Stimulated activated CD4-positive, alpha-beta T cell treated with anti-CD3 and anti-CD28 coated beads, Interleukin-2, amount 100 ng/mL, for 48 hours (primary cell): ENCODE results near the gene PNRC2.

Source experiments
- DNase-seq, 2 donors: peaks; one replicate each; pipeline ENCODE4 v3.0.0-alpha.2; 2020

The PNRC2 gene, protein sequence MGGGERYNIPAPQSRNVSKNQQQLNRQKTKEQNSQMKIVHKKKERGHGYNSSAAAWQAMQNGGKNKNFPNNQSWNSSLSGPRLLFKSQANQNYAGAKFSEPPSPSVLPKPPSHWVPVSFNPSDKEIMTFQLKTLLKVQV

DNA sequence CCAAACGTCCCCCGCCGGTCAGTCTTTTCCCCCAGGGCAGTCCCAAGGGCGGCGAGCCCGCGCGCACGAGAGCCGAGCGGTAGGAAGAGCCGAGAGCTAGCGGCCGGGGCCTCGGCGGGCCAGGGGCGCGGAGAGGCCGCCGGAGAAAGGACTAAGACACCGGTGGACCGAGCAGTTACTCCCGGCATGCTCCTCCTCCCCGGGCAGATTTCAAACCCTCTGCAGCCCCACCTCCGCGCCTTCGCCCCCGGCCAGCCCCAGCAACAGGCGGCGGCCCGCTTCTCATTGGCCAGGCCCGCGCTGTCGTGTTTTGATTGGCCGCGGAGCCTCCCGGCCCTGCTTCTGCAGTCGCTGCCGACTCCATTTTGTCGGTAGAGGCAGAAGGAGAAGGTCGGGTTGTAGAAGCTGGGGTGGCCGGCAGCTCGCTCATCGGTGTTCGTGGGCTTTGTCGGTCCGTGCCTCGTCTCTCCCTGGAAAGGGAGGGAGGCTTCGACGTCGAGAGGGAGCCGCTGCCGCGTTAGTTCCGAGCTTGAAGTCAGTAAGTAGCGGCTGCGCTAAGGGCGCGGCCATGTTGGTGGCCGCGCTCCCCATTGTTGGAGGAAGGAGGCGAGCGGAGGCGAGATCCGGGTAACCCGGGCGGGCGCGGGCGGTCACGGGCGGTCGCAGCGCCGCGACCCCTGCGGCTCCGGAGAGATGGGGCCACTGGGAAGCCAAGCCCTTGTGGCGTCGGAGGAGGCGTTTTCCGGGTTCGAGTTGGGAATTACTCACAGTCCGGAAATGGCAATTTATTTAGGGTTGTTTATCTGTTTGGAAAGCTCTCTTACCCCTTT is at the start of gene PNRC2:
TSS of gene PNRC2 (plus strand) at position 368 of the 830 bp plus-strand sequence. CDS start 1,630 bp downstream, outside the sequence.
- peak; percentile 91 to 96 for DNase-seq

DNA sequence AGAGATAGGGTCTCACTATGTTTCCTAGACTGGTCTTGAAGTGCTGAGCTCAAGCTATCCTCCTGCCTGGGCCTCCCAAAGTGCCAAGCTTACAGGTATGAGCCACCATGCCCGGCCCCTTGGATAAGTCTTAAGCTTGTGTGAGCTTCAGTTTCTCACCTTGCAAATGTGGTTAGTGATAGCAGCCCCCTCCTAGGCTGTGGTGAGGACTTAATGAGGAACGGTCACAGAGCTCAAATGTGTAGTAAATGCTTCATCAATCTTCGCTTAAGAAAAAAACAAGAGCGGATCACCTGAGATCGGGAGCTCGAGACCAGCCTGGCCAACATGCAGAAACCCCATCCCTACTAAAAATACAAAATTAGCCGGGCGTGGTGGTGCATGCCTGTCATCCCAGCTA is 49.5 kb upstream of the PNRC2 start:
- DNase-seq = no peak

DNA sequence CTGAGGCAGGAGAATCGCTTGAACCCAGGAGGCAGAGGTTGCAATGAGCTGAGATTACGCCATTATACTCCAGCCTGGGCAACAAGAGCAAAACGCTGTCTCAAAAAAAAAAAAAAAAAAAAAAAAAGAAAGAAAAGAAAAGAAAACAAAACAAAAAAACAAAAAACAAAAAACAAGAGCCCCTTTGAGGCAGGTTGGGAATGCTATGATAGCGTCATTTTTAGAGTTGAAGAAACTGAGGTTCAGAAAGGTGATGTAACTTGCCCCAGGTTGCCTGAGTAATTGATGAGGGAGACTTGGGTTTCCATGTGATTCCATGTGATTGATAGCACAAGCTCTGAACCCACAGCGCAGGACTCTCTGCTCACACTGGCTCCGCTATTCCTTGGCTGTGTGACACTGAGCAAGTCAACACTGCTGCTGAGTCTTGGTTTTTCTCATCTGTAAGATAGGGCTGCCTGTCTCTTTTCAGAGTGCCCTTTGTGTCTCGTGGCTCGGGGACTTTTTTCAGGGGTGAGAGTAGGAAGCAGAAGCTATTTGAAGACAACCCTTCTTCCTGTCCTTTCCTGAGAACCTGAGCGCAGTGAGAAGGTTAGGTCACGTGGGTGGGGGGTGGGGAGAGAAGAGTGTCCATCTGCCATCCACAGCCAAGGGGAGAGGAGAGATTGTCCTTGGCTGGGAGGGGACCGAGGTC is 48.9 kb upstream of the PNRC2 start:
- DNase-seq = no peak

DNA sequence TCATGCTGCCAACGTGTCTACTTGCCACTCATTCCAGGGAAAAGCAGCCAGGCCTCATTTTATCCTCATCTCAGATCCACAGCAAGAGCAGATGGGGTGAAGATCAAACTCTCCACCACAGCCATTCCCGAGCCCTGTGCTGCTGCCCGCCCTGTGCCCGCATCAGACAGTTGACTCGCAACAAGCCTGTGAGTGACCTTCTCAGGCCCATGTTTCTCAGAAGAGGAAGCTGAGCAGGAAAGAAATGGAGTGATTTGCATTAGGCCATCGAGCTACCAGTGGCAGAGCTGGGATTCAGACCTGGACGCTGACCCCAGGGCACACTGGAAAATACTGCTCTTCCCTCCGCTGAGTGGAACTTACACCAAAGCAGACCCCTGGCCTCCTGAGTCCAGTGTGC is 47.7 kb upstream of the PNRC2 start:
- no peak for DNase-seq

DNA sequence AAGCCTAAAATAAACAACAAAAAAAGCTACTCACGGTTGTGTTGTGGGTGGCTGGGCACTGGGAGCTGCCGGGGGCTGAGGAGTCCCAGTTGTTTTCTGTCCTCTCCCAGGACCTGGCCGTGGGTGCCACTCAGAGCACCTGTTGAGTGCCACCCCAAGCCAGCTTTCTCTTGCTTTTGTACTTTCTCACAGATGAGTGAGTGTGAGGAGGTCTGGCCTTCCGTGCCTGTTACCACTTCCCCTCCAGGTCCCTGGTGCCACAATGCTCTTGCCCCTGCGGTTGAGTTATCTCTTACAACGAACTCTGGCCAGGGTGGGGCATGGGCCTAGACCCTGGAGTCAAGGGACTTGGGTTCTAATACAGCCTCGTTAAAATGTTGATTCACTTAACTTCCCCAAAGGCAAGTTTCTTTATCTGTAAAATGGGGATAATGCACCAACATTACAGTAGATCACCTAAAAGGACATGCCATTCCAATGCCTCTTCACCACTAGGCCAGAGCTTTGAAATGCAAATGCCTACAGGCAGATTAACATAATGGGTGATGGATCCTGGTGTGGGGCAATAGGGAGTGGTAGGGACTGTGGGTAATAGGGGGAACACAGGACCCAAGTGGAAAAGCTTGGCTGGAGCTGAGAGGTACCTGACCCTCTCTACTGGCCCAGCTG is 46.3 kb upstream of the PNRC2 start, which contains the start of gene CNR2:
TSS of gene CNR2 (minus strand) at position 151 of the 669 bp plus-strand sequence. CDS start 37,745 bp downstream, outside the sequence.
- no peak for DNase-seq

DNA sequence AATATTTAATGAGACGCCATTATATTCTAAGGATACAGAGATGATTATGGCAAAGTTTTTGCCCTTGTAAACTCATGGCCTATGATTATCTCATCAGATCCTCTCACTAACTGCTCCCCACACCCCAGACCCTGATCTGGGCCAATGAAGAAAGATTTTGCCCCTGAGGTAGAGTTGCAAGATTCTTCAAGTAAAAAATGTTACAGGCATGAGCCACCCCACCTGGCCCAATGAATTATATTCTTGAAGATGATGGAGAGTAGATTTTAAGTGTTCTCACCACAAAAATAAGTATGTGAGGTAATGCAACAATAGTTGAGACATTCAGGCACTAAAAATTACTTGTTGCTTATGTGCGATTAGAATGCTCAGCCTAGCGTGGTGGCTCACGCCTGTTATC is 44.7 kb upstream of the PNRC2 start:
- no peak for DNase-seq

DNA sequence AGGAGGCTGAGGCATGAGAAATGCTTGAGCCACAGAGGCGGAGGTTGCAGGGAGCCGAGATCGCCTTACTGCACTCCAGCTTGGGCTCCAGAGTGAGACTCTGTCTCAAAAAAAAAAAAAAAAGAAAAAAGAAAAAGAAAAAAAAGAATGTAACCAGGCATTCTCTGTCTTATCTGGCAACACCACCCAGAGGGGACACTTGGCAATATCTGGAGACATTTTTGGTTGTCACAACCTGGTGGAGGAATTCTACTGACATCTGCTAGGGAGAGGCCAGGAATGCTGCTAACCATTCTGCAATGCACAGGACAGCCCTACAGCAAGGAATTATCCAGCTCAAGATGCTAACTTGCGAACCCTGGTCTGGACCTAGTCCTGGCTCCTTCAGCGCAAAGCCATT is 44.2 kb upstream of the PNRC2 start:
- DNase-seq = no peak

DNA sequence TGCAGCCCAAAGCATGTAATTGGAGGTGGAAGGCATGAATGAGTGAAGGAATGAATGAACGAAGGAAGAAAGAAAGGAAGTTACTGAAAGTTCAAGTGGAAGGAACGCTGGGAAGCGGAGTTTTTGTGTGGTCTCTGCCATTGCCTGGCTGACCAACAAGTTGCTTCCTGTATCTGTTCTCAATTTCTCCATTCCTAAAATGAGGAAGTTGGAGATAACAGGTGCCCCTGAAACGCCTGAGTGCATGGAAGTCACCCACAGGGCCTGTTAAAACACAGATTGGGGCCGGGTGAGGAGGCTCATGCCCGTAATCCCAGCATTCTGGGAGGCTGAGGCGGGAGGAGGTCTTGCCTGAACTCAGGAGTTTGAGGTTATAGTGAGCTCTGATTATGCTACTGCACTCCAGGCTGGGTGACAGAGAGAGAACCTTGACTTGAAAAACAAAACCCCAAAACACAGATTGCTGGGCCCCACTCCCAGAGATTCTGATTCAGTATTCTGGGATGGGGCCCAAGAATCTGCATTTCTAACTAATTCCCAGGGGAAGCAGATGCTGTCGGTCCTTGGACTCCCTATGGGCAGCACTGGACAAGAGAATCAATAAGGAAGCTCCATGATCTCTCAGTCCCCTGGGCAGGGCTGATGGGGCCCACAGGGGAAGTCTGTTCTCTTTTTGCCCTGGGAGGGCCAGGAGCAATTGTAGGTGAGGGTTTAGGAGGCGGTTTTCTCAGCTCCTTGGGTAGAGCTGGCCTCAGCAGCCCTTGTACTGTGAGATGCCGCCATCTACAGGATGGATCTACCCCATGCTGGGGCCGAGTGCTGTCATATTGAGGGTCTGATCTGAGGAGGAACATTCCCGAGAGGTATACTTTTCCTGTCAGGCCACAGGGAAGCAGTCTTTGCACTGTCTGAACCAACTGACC is 43.2 kb upstream of the PNRC2 start:
- DNase-seq = peak; percentile 27 to 34

DNA sequence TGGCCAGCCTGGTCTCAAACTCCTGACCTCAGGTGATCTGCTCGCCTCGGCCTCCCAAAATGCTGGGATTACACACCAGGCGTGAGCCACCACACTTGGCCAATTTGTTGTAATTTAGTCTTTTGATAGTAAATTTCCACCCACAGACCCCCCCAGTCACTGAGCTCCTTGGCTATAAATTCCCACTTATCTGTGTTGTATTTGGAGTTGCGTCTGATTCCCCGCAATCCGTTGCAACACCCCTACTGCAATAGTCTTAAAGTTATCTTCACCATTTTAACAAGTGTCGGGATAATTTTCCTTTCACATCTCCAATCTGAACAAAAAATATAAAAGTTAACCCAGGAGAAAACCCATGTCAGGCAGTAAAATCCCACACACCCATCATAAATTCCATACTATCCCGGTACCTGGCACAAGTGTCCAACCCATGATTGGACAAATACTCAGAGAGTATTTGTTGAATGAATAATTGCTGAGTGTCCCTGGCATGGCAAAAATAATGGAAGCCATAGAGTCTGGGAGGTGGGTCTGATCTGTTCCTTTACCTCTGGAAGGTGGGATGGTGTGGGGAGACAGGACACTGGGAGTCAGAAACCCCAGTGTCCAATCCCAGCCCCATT is 37.2 kb upstream of the PNRC2 start:
- DNase-seq = no peak

DNA sequence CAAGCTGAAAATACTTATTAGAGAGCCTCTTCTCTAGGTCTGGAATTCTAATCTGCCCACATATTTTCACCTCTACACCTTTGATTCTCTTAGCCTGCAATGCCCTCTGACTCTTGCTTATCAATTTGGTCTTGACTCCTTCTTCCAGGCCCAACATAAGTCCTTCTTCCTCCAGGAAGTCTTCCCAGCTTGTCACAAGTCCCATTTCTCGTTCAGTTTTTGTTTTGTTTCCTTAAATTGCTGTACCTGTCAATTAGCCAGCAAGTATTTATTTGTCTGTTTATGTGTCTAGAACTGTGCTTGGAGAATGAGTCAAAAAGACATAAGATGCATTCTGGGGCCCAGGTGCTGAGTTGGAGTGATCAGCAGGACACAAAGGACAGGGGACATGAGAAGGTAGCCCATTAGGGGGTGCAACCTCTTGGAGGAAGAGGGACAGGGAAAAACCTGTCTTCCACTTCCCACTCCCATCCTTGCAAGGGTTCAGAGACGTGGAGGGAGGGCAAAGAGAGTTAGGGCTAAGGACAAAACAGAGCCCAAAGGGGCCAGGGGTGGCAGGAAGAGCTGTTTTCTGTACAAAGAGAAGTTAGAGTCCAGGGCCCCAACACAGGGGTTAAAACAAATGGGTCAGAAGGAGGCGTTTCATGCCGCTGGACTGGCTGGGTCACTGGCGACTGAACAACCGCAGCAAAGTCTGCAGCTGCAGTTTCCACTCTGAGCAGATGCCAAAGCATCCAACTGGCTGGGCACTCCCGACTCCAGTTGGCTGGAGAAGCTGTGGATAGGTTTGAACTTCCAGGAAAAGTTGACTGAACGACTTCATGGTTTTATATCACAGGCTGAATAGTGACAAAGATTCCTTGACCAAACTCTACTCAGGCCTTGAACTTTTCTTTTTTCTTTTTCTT is 35.8 kb upstream of the PNRC2 start:
- no peak for DNase-seq

DNA sequence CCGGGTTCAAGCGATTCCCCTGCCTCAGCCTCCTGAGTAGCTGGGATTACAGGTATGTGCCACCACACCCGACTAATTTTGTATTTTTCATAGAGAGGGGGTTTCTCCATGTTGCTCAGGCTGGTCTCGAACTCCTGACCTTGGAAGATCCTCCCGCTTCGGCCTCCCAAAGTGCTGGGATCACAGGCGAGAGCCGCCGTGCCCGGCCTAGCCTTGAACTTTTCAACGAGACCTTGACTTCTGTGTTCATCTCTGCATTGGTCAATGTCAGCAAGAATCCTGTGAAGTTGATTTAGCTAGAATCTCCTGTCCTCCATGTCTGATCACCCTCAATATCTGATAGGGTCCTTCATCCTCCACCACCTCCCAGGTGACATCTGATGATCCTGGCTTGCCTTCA is 35.0 kb upstream of the PNRC2 start:
- DNase-seq = no peak

DNA sequence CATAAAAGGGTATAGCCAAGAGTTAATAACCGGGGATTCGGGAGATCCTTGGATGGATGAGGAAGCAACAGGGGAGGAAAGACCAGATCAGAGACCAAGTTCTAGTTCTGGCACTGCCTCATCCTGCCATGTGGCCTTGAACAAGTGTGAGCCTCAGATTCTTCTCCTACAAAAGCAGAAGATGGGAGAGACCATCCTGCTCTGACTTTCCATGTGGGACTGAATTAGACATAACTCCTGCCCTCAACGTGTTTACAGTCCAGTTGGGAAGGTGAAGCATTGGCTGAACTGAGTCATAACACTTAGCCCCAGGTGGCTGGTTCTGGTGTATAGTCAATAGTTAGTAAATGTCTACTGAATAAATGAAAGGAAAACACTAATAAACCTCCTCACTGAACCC is 34.3 kb upstream of the PNRC2 start:
- no peak for DNase-seq

DNA sequence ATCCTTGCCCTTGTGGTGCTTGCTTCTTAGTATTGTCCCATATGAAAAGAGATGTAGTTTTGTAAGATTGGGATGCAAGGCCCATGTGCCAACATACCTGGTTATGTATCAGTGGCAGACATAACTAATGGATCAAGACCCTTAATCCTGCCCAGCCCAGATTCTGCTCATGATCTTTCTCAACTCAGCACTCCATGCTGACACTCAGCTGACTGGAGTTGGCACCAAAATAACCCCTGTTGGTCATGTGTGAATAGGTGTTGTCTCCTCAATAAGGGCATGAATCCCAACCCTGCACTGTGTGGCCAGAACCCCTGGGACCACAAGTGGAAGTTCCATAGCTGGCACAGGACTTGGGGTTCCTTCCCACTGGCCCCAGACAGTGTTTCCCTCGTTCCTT is 32.5 kb upstream of the PNRC2 start:
- DNase-seq = no peak

DNA sequence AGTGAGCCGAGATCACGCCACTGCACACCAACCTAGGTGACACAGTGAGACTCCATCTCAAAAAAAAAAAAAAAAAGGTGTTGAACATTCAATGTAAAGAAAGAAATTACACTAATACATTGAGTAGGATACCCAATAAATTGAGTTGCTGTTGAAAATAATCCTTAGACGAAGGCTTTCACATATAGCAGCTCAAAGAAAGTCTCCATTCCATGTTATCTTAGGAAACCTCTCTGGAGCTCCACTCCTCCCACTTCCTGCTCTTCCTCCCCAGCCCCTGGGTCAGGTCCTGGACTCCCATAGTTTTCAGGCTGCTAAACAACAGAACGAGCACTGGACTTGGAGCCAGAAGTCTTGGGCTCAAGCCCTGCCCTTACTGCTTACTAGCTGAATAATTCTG is 30.8 kb upstream of the PNRC2 start:
- no peak for DNase-seq

DNA sequence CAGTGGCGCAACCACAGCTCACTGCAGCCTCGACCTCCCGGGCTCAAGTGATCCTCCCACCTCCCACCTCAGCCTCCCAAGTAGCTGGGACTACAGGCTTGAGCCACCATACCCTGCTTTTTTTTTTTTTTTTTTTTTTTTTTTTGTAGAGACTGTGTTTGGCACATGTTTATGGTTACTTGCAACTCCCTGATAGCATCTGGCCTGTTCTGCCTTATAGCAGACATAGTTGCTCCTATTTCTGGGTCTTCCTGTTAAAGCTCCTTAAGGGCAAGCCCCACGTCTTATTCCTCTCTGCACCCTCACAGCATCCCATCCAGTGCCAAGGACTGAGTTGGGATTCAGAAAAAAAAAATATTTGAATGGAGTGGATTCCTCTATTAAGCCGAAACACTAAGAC is 29.4 kb upstream of the PNRC2 start:
- no peak for DNase-seq

DNA sequence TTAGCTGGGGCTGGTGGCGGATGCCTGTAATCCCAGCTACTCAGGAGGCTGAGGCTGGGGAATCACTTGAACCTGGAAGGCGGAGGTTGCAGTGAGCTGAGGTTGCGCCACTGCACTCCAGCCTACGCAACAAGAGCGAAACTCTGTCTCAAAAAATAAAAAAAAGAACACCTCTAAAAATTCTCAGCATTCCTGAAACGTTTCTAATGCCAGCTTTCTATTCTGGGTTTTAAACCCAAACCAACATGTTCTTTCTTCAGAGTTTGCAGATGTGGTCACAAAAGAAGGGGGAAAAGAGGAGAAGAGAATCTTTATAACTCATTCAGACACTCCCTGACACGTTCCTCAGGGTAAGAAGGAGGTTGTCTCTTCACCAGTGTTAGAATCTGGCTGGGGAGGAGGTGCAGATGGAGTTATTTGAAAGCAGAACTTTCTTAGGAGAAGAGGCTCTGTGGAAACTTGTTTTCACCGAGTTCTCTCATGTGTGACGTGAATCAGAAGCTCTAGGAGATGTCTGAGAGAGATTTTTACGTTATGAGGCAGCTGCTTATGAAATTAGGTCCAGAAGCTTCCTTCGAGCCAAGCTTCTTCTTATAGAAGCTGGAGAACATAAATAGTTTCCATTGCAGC is 28.7 kb upstream of the PNRC2 start:
- no peak for DNase-seq

DNA sequence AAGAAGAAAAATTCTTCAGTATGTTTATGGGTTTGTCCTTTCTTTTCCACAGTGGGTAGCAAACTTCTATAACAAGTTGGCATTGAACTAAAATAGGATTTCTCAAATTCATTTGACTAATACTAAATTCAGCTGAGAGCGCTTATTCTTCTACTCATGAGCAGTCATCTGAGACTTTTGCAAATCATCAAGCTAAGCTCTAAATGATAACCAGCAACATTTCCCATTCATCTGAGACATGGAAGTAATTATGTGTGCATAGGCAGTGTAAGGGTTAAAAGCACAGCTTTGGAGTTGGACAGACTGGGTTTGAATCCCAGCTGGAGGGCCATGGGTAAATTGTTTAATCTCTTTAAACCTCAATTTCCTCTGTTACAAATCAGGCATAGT is 28.1 kb upstream of the PNRC2 start:
- DNase-seq = no peak

DNA sequence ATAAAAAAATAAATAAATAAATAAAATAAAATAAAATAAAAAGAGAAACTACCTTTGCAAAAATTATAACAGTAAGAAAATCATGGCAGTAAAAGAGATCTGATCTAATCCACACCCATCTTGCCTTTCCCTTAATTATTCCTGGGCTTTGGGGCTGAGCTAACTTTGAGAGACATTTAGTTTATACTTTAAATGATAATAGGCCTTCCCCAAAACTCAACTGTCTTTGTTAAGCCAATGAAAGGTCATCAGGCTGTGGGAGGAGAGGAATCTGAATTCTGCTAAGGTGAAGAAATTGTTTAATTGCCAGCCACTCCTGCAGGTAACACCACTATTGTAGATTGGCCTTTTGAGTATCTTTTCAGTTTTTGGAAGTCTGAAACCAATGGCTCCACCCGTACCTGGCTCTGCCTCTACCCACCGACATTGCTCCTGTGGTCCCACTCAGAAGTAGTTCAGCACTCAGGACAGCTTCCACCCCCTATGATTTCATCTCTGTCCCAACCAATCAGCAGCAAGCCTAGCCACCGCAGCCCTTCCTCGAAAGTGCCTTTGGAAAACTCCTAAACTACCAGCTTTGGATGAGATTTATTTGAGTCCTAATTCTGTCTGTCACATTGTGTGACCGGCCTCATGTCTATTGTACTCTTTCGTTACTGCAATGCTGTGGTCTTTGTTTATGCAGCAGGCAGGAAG is 23.0 kb upstream of the PNRC2 start:
- DNase-seq = no peak

DNA sequence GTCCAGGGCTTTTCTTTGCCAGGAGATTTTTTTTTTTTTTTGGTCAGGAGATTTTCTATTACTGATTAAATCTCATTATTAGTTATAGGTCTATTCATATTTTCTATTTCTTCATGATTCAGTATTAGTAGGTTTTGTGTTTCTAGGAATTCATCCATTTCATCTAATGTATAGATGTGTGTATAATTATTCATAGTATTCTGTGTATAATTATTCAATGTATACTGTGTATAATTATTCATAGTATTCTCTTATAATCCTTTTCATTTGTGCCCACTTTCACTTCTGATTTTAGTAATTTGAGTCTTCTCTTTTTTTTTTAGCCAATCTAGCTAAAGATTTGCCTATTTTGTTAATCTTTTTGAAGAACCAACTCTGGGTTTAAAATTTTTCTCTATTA is 12.3 kb upstream of the PNRC2 start:
- DNase-seq = no peak

DNA sequence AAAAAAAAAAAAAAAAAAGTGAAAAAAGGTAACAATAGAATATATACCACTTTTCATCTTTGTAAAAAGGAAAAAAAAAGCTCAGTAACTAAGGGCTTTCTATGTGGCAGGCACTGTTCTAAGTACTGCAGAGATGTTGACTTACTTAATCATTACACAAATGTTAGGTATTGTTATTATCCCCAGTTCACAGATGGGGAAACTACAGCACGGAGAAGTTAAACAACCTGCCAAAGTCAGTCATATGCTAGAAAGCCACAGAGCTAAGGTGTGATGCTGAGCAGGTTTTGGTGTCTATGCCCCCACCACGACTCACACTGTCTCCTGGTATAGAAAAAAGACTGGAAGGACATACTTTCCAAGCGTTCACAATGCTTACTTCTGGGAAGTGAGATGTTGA is 6.6 kb upstream of the PNRC2 start:
- no peak for DNase-seq
